Neuronal stem cell (in vitro differentiated cells): Measurements from ENCODE around the gene EIF3CL.
"Not testable (repeated sequence)": the region's sequence is repeated elsewhere in the genome, so short reads cannot be mapped to it uniquely, and the experiment has no call there.

Experiments used
- DNase-seq: peaks from one replicate; pipeline ENCODE4 v3.0.0-alpha.2; 2013; ENCODE audit warnings: low spot score
- H2AFZ ChIP-seq: one replicate; pipeline ENCODE4 v1.6.1; 2013; ENCODE audit warnings: mild to moderate bottlenecking, low read length, inconsistent platforms
- H2AK5ac ChIP-seq: 2 replicates; pipeline ENCODE4 v1.6.1; 2013; ENCODE audit warnings: low read depth, mild to moderate bottlenecking, inconsistent platforms, low read length, moderate library complexity, mixed read lengths
- H2BK120ac ChIP-seq: 2 replicates; pipeline ENCODE4 v1.6.1; 2013; ENCODE audit warnings: low read depth, mild to moderate bottlenecking, inconsistent platforms, low read length, moderate library complexity, mixed read lengths
- H2BK12ac ChIP-seq: one replicate; pipeline ENCODE4 v1.6.1; 2013; ENCODE audit warnings: low read length, inconsistent platforms
- H2BK15ac ChIP-seq: 2 replicates; pipeline ENCODE4 v1.6.1; 2013; ENCODE audit warnings: mild to moderate bottlenecking, low read length, inconsistent platforms, mixed read lengths
- H2BK5ac ChIP-seq: one replicate; pipeline ENCODE4 v1.6.1; 2013; ENCODE audit warnings: inconsistent platforms, mild to moderate bottlenecking, low read length, moderate library complexity
- H3K14ac ChIP-seq: one replicate; pipeline ENCODE4 v1.6.1; 2013; ENCODE audit warnings: low read length, inconsistent platforms
- H3K18ac ChIP-seq: 2 replicates; pipeline ENCODE4 v1.6.1; 2013; ENCODE audit warnings: low read length, inconsistent platforms
- H3K23ac ChIP-seq: 2 replicates; pipeline ENCODE4 v1.6.1; 2013; ENCODE audit warnings: low read depth, mild to moderate bottlenecking, mixed read lengths, low read length, inconsistent platforms; ENCODE audit not compliant: poor library complexity
- H3K27ac ChIP-seq: replicated peaks from 3 replicates; pipeline ENCODE4 v1.5.1; 2013; ENCODE audit warnings: low read length, inconsistent platforms
- H3K27me3 ChIP-seq, 3 experiments: 2 replicates each; pipeline ENCODE4 v1.6.1; 2013; ENCODE audit warnings: low read length in 3 of 3, mild to moderate bottlenecking in 2 of 3, inconsistent platforms in 1 of 3, low read depth in 1 of 3, mixed read lengths in 1 of 3, moderate library complexity in 1 of 3; ENCODE audit not compliant: control insufficient read depth in 3 of 3, insufficient read depth in 3 of 3
- H3K36me3 ChIP-seq, 2 donors: replicated peaks in 1 of 2; 2 replicates each; pipeline ENCODE4 v1.6.1; 2013; ENCODE audit warnings: low read length in 2 of 2; ENCODE audit not compliant: control insufficient read depth in 2 of 2, insufficient read depth in 2 of 2
- H3K4ac ChIP-seq: 2 replicates; pipeline ENCODE4 v1.6.1; 2013; ENCODE audit warnings: inconsistent platforms, mild to moderate bottlenecking, low read length, moderate library complexity
- H3K4me1 ChIP-seq, 2 donors: 1 replicate in 1 of 2; 2 replicates in 1 of 2; pipeline ENCODE4 v1.6.1; 2013; ENCODE audit warnings: low read length in 2 of 2, low read depth in 1 of 2; ENCODE audit not compliant: control insufficient read depth in 2 of 2, insufficient read depth in 1 of 2
- H3K4me2 ChIP-seq: one replicate; pipeline ENCODE4 v1.6.1; 2013; ENCODE audit warnings: mild to moderate bottlenecking, low read length, inconsistent platforms; ENCODE audit not compliant: insufficient read depth, poor library complexity, severe bottlenecking
- H3K4me3 ChIP-seq, 2 donors: 2 replicates each; pipeline ENCODE4 v1.5.1; 2013; ENCODE audit warnings: low read length in 2 of 2, mild to moderate bottlenecking in 2 of 2, inconsistent platforms in 1 of 2, moderate library complexity in 1 of 2
- H3K79me1 ChIP-seq: one replicate; pipeline ENCODE4 v1.6.1; 2013; ENCODE audit warnings: low read depth, mild to moderate bottlenecking, inconsistent platforms, low read length, moderate library complexity
- H3K9ac ChIP-seq: one replicate; pipeline ENCODE4 v1.6.1; 2013; ENCODE audit warnings: mild to moderate bottlenecking, low read depth, low read length, inconsistent platforms; ENCODE audit not compliant: poor library complexity
- H3K9me3 ChIP-seq, 2 donors: replicated peaks in 1 of 2; 2 replicates each; pipeline versions ENCODE3 to v1.6.1; 2013; ENCODE audit warnings: low read length in 2 of 2, mild to moderate bottlenecking in 2 of 2, inconsistent platforms in 1 of 2, low read depth in 1 of 2, mixed read lengths in 1 of 2, moderate library complexity in 1 of 2; ENCODE audit not compliant: control insufficient read depth in 2 of 2, insufficient read depth in 1 of 2
- H4K8ac ChIP-seq: one replicate; pipeline ENCODE4 v1.6.1; 2013; ENCODE audit warnings: low read depth, mild to moderate bottlenecking, inconsistent platforms, low read length, moderate library complexity
- H4K91ac ChIP-seq: one replicate; pipeline ENCODE4 v1.6.1; 2013; ENCODE audit warnings: low read length, low read depth, mild to moderate bottlenecking, inconsistent platforms; ENCODE audit not compliant: poor library complexity
- WGBS, 2 donors: extraction: QIAGEN DNeasy Blood & Tissue Kit; methylation state at CpG; one replicate each; pipeline ENCODE4 v1.1.7; 2013; ENCODE audit warnings: missing lambda C conversion rate in 2 of 2, mixed read lengths in 1 of 2; ENCODE audit not compliant: insufficient read length in 2 of 2, insufficient replicate concordance in 1 of 2; ENCODE audit errors: extremely low coverage in 2 of 2; 5-methylcytosine and 5-hydroxymethylcytosine counted together

The EIF3CL gene

DNA sequence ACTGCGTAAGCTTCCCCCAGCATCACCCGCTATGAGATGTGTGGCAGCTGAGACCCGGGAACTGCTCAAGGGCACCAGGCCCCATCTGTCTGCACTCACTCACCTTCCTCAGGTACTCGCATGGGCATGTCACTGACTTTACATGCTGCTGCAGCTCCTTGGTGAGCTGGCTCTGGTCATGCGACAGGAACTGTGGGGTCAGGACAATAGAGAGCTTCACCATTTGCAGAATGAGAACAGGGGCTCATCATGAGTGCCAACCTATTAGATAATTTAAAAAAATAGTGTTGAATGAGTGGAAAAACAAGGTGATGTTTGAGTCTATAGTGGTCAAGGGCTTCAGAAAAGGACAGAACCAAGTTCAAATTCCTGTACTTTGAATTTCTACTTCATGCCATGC, 41.0 kb downstream of the EIF3CL start:
- not testable (repeated sequence) for H3K79me1 ChIP-seq, H3K4ac ChIP-seq, H3K27me3 ChIP-seq, H2BK12ac ChIP-seq, H3K4me1 ChIP-seq, H2AK5ac ChIP-seq, H3K36me3 ChIP-seq, H2BK120ac ChIP-seq, H3K23ac ChIP-seq, H3K14ac ChIP-seq, H3K4me3 ChIP-seq, H2BK5ac ChIP-seq, H3K27ac ChIP-seq, H3K18ac ChIP-seq, H3K9me3 ChIP-seq, H4K8ac ChIP-seq, H2AFZ ChIP-seq, DNase-seq, H4K91ac ChIP-seq, H3K9ac ChIP-seq, H3K4me2 ChIP-seq, H2BK15ac ChIP-seq
- no CpG with 5 or more reads among the region's 5 CpGs for WGBS, 2 donors

DNA sequence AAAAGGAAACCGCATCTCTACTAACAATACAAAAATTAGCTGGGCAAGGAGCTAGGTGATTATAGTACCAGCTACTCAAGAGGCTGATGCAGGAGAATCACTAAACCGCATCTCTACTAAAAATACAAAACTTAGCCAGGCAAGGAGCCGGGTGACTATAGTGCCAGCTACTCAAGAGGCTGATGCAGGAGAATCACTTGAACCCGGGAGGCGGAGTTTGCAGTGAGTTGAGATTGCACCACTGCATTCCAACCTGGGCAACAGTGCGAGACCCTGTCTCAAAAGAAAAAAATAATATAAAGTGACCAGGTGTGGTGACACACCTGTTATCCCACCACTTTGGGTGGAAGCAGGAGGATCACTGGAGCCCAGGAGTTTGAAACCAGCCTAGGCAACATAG, 65.4 kb downstream of the EIF3CL start:
- not testable (repeated sequence) for H3K14ac ChIP-seq, H3K27me3 ChIP-seq, H3K9ac ChIP-seq, H3K9me3 ChIP-seq, H3K18ac ChIP-seq, H2BK5ac ChIP-seq, H3K4me2 ChIP-seq, H2BK120ac ChIP-seq, H4K8ac ChIP-seq, H3K36me3 ChIP-seq, H4K91ac ChIP-seq, H2AFZ ChIP-seq, H2BK12ac ChIP-seq, H3K4ac ChIP-seq, H2BK15ac ChIP-seq, DNase-seq, H3K4me3 ChIP-seq, H3K79me1 ChIP-seq, H3K23ac ChIP-seq, H3K4me1 ChIP-seq, H2AK5ac ChIP-seq, H3K27ac ChIP-seq
- no CpG with 5 or more reads among the region's 6 CpGs for WGBS, 2 donors

GRCh38 chr16:28336940-28337710, 66.5 kb downstream of the EIF3CL start:
- H3K27ac ChIP-seq, H3K23ac ChIP-seq, H3K27me3 ChIP-seq, H2AK5ac ChIP-seq, H3K14ac ChIP-seq, DNase-seq, H3K18ac ChIP-seq, H2BK12ac ChIP-seq, H2BK15ac ChIP-seq, H4K91ac ChIP-seq, H2BK5ac ChIP-seq, H4K8ac ChIP-seq, H3K9me3 ChIP-seq, H3K4ac ChIP-seq, H3K9ac ChIP-seq, H3K79me1 ChIP-seq, H3K36me3 ChIP-seq, H3K4me2 ChIP-seq, H2BK120ac ChIP-seq, H2AFZ ChIP-seq, H3K4me1 ChIP-seq, H3K4me3 ChIP-seq: not testable (repeated sequence)
- no CpG with 5 or more reads among the region's 5 CpGs for WGBS, 2 donors

- not testable (repeated sequence) for DNase-seq, H3K14ac ChIP-seq, H3K9ac ChIP-seq, H3K4ac ChIP-seq, H3K23ac ChIP-seq, H2BK120ac ChIP-seq, H3K36me3 ChIP-seq, H3K4me1 ChIP-seq, H4K8ac ChIP-seq, H3K4me3 ChIP-seq, H3K27me3 ChIP-seq, H3K4me2 ChIP-seq, H2BK15ac ChIP-seq, H3K9me3 ChIP-seq, H2BK12ac ChIP-seq, H2BK5ac ChIP-seq, H2AK5ac ChIP-seq, H3K79me1 ChIP-seq, H4K91ac ChIP-seq, H3K18ac ChIP-seq, H3K27ac ChIP-seq, H2AFZ ChIP-seq
- WGBS, 2 donors, result no CpG with 5 or more reads among the region's 8 CpGs
These were observed 68.0 kb downstream of the EIF3CL start for GRCh38 chr16:28335678-28336077.
